ENCODE data around the gene OR2T29.
"Not testable (repeated sequence)": the region's sequence is repeated elsewhere in the genome, so short reads cannot be mapped to it uniquely, and the experiment has no call there.

Gene OR2T29, protein sequence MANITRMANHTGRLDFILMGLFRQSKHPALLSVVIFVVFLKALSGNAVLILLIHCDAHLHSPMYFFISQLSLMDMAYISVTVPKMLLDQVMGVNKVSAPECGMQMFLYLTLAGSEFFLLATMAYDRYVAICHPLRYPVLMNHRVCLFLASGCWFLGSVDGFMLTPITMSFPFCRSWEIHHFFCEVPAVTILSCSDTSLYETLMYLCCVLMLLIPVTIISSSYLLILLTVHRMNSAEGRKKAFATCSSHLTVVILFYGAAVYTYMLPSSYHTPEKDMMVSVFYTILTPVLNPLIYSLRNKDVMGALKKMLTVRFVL

DNA sequence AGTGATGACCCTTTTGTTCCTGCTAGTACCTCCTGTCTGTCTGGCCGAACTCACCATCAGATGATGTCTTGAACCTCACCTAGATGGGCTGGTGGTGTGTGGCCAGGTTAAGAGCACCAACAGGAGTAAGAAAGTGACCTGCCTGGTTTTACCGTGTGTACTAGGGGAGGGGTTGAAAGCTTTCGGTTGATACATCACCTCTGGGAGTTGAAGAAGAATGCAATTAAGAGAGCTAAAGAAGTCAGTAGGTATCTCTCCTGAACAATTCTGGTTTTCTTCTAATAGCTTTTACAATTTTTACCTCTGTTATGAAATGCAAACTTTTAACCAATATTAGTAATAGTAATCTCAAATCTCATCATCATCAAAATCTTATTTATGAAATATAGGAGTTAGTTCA, at the start of gene OR2T29:
TSS of gene OR2T29 (minus strand) at position 101 of the 400 bp plus-strand sequence. CDS start 3,281 bp downstream, outside the sequence.
- DNase-seq, result not testable (repeated sequence)

GRCh38 chr1:248611883-248612414, 49.4 kb upstream of the OR2T29 start:
- DNase-seq, result no peak

DNA sequence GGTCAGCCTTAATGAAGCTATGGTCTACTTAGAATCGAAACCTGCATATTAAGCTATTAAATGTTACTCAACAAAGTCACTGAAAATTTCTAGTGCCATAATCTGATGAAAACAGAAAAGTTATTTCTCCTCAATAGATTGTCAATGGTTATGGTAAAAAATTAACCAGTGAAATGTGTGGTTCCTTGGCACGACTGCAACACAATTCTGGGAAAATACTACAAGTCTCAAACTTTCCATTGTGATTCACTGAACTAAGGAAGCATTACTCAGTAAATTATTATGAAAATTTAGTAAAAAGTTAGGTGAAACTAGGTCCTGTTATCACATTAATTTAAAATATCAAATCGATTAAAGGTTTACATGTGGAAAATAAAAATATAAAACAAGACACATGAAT, 47.7 kb upstream of the OR2T29 start:
- no peak for DNase-seq

DNA sequence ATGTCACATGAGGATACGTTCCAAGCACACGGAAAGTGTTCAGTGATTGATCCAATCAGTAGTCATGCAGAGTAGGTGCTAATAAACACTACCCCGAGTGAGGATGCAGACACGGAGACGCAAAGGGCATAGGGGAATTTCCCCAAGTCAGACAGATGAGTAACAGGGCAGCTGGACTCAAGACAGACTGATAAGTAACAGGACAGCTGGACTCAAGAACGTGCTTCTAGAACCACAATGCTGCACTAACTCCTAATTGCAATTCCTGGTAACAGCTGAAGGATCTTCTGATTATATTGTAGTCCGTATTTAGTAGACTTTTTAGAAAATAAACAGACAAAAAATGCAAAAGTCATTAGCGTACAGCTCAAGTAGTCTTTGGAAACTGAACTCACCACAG, 36.8 kb upstream of the OR2T29 start:
- DNase-seq, result no peak

- no peak for DNase-seq
Measured at GRCh38 chr1:248597589-248597988, 35.0 kb upstream of the OR2T29 start, which contains the start of gene OR2T10. OR2T10 (minus strand) TSS chr1:248597700; CDS start chr1:248593768, 3,932 bp downstream.

- DNase-seq, result no peak
Measured at GRCh38 chr1:248596615-248597014, 34.0 kb upstream of the OR2T29 start.

DNA sequence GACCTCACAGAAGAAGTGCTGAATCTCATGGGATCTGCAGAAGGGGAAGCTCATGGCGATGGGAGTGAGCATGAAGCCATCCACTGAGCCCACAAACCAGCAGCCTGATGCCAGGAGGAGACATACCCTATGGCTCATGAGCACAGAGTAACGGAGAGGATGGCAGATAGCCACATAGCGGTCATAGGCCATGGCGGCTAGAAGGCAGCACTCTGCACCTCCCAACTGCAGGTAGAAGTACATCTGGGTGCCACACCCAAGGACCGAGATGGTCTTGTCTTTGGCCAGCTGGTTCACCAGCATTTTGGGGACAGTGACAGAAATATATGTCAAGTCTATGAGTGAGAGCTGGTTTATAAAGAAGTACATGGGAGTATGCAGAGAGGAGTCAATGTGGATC, 30.7 kb upstream of the OR2T29 start:
- no peak for DNase-seq

GRCh38 chr1:248592655-248593054, 30.1 kb upstream of the OR2T29 start:
- no peak for DNase-seq

- no peak for DNase-seq
Measured at GRCh38 chr1:248590055-248590454, 27.5 kb upstream of the OR2T29 start.

DNA sequence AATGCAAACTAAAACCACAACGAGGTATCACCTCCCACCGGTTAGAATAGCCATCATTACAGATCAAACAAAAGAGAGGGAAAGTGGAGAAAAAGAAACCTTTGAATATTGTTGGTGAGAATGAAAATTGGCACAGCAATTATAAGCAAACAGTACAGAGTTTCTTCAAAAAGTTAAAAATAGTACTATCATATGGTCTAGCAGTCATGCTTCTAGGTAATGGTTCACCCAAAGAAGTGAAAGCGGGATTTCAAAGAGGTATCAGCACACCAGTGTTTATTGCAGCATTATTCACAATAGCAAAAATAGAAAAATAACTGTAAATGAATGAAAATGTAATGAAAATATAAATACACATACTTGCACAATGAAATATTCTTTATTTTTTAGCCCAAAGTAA, 26.8 kb upstream of the OR2T29 start:
- DNase-seq, result no peak

DNA sequence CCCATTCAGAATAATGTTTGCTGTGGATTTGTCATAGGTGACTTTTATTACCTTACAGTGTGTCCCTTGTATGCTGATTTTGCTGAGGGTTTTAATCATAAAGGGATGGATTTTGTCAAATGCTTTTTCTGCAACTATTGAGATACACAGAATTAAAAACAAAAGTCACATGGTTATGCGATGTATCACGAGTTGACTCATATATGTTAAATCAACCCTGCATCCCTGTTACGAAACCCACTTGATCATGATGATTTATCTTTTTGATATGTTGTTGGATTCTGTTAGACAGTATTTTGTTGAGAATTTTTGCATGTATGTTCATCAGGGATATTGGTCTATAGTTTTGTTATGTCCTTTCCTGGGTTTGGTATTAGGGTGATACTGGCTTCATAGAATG, 22.7 kb upstream of the OR2T29 start:
- no peak for DNase-seq

- no peak for DNase-seq
Measured at GRCh38 chr1:248576260-248576980, 13.8 kb upstream of the OR2T29 start.

GRCh38 chr1:248574657-248575056, 12.1 kb upstream of the OR2T29 start, which contains the start of gene OR2T34:
OR2T34 (minus strand) TSS chr1:248574757; CDS start chr1:248574757, 0 bp downstream.
- not testable (repeated sequence) for DNase-seq

- not testable (repeated sequence) for DNase-seq
Measured at GRCh38 chr1:248573856-248574255, 11.3 kb upstream of the OR2T29 start.

DNA sequence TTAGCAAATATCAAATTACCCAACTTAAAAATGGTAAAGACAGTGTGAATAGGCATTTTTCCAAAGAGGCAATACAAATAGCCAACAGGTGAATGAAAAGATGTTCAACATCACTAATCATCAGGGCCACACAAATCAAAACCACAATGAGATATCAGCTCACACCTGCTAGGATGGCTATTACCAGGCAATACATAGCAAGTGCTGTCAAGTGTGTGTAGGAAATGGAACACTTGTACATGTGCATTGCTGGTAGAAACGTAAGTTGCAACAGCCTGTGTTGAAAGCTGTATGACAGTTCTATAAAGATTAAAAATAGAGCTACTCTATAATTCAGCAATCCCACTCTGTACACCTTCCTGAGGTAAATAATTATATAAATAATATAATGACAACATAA, 9.5 kb upstream of the OR2T29 start:
- DNase-seq, result not testable (repeated sequence)

GRCh38 chr1:248570811-248571210, 8.2 kb upstream of the OR2T29 start:
- DNase-seq, result not testable (repeated sequence)

DNA sequence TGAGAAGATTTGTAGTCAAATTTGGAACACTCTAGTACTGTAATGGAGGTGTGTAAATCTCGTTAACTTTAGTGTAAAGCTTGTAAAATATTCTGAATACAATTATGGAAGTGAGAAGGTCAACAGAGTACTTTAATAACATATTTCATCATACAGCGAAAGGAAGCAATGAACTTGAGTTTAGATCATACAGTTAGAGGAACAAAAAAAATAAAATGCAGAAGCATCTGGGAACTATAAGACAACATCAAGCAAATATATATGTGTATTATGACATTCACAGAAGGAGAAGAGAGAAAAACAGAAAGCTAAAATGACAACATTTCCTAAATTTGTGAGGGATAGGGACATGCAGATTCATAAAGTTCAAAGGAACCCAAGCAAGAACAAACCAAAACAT, 6.5 kb upstream of the OR2T29 start:
- DNase-seq, result not testable (repeated sequence)

- DNase-seq, result not testable (repeated sequence)
Measured at GRCh38 chr1:248565530-248566373, 3.2 kb upstream of the OR2T29 start.

DNA sequence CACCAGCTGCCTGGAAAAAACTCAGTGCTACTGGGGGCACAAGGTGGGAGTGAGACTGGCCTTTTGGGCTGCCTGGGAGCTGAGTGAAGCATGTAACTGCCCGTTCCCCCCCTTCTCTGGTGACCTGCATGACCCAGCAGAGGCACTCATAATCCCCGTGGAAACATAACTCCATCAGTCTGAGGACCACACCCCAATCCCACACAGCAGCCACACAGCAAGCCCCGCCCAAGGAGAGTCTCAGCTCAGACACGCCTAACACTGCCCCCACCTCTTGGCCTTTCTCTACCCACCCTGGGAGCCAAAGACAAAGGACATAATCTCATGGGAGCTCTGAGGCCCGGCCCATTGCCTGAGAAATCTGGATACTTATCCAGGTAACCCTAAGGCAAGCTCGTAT, 11.5 kb downstream of the OR2T29 start:
- DNase-seq, result not testable (repeated sequence)

- not testable (repeated sequence) for DNase-seq
Measured at GRCh38 chr1:248547383-248547782, 15.2 kb downstream of the OR2T29 start.

GRCh38 chr1:248537449-248537848, 25.1 kb downstream of the OR2T29 start:
- DNase-seq, result not testable (repeated sequence)

DNA sequence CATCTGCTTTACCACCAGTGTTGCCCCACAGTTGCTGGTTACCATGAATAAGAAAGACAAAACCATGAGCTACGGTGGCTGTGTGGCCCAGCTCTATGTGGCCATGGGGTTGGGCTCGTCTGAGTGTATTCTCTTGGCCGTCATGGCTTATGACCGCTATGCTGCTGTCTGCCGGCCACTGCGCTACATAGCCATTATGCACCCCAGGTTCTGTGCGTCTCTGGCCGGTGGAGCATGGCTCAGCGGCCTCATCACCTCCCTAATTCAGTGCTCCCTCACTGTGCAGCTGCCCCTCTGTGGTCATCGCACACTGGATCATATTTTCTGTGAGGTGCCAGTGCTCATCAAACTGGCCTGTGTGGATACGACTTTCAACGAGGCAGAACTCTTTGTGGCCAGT, 40.7 kb downstream of the OR2T29 start:
- DNase-seq, result no peak

- not testable (repeated sequence) for DNase-seq
Measured at GRCh38 chr1:248510217-248510616, 52.4 kb downstream of the OR2T29 start.

Measured in activated effector memory CD4-positive, alpha-beta T cell treated with Interleukin-2 at 50 U/mL for 16 hours (primary cell).